HG02678 (cell line): ENCODE results near the gene ZNF223.

Experiments
- ATAC-seq: cut with Tn5 transposase; IDR thresholded peaks from one replicate; pipeline ENCODE4 v1.9.1; 2021; ENCODE audit warnings: mild to moderate bottlenecking, moderate library complexity; ENCODE audit not compliant: unreplicated experiment

Gene ZNF223

DNA sequence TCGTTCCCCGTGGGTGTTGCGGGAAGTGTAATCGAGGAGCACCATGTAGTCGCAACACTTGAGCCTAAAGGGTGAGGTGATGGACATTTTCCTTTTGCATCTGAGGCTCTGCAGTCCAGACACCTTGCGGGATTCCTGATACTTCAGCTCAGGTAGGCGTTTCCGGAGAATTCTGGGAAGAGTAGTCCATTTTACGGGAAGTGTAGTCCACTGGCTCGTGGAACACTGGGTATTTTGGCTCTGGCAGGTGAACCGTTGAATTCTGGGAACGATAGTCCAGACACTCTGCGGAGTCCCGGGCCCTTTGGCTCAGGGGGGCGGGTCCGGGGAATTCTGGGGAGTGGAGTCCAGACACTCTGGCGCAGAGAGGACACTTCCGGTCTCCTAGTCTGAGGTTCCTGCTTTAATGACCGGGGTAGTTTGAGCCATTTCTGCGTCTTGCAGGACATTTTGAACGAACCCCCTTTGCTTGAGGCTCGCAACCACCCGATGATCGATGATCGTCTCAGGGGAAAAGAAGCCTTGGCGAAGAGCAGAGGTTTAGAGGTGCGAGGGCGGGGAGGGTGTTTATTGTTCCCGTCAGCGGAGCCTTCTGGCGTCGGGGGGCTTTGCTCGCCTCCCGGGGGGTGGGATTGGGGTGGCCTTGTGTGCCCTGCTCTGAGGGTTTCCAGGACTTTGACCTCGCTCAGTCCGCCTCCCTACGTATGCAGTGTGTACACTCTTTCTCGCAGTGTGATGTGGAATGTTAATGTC, at the start of gene ZNF223:
Gene ZNF223, plus strand, starts transcription at position 387 of the 753 bp plus-strand sequence. CDS start 3,141 bp downstream, outside the sequence.
- peak; percentile 74 for ATAC-seq

DNA sequence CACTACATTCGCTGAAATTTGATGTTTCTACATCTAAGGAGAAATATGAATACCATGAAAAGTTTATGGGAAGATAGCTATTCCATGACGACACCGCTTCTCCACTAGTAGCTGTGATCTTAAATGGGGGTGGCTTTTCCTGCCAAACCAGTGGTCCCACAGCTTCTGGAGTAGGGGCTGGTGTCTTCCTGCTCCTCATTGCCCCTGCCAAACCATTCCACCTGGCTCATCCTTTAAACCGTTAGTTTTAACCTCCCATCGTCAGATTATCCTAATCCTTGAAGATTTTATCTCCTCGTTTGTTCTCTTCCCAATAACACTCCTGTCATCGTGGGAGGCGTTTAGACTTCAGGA, 49.6 kb upstream of the ZNF223 start:
- ATAC-seq = peak; percentile 3

DNA sequence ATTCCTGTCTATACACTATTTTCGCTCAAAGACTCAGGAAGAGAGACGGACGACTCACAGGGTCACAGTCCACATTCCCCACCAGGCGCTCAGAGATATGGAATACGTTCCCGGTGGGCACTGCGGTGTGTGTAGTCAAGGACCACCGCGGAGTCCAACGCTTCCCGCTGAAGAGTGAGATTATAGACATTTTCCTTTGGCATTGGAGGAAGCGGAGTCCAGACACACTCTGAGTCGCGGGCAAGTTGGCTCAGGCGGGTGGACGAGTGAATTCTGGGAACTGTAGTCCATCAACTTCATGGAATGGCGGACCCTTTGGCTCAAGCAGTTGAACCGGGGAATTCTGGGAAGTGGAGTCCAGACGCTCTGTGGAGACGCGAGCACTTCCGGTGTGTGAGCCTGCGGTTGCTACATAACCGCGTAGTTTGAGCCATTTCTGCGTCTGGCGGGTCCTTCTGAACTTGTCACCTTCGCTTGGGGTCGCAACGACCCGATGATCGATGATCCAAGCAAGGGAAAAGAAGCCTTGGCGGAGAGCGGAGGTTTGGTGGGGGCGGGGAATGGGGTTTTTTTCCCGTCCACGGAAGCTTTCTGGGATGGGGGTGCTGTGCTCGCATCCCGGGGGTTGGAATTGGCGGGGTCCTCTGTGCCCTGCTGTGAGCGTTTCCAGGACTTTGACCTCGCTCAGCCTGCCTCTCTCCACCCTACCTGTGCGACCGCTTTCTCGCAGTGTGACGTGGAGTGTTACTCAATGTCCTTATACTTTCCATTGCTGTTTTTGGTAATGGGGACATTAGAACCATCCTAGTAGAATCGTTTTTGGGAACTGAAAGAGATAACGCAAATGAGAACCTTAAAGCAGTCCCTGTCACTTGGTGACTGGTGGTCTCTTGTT, 49.0 kb upstream of the ZNF223 start, which contains the start of gene ZNF230:
Gene ZNF230, plus strand, starts transcription at position 392 of the 895 bp plus-strand sequence. CDS start 4,122 bp downstream, outside the sequence.
- ATAC-seq = peak; percentile 88

DNA sequence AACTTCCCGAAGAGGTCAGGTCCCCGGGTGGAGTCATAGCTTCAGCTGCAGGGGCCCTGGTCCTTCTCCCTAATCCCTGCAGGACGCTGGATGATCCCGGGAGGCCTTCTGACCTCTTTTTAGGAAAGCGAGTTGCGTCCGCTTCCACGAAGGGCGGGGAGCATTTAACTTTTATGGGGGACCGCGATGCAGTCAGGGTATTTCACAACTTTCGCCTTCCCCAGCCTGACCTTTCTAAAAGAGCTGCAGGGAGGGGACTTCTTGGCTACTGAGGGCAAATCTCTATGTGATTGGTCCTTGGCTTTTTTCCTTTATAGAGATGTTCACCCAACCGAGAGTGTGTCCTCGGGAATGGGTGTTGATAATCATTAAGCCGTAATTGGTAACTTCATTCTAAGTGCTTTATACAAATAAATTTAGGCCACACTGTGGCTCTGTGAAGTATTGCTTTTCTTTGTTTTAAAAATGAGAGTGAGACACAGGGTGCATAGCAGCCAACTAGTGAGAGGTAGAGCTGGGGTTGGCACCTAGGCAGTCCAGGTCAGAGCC, 48.3 kb upstream of the ZNF223 start:
- peak; percentile 24 for ATAC-seq

DNA sequence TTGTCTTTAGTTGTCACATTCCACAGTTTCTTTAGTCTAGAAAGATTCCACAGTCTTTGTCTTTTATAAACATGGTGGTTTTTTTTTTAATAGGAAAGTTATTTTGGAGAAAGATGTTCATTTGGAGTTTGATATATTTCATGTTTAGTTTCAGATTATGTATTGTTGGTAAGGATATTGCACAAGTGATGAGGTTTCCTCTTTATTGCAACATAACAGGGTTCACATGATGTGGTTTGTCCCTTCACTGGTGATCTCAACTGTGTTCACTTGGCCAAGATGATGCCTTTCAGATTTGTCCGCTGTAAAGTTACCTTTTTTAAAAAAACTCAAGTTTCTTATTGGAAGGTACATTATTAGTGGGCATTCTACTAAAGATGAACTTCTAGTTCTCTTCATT, 45.9 kb upstream of the ZNF223 start:
- ATAC-seq = no peak

DNA sequence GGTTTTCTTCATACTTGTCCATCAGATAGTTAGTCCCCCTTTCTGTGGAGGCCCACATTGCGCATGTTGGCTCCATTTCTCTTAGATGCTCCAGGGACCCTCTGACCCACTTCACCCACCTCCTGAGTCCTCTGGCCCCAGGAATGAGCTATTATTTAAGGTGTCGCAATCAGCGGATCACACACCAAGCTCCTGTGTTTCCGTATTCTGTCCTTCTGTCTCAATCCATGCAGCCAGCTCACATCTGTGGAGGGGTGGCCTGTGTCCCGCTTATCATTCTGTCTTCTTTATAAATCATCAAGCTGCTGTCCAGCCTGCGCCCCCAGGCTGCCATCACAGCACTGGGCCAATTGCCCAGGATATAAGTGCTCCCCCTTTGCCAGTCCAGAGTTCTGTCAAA, 44.4 kb upstream of the ZNF223 start:
- ATAC-seq = no peak

DNA sequence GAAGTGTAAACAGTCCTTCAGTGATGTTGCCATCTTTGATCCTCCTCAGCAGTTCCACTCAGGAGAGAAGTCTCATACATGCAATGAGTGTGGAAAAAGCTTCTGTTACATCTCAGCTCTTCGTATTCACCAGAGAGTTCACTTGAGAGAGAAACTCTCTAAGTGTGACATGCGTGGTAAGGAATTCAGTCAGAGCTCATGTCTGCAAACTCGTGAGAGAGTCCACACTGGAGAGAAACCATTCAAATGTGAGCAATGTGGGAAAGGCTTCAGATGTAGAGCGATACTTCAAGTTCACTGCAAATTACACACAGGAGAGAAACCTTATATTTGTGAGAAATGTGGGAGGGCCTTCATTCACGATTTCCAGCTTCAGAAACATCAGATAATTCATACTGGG, 41.4 kb upstream of the ZNF223 start:
- no peak for ATAC-seq

DNA sequence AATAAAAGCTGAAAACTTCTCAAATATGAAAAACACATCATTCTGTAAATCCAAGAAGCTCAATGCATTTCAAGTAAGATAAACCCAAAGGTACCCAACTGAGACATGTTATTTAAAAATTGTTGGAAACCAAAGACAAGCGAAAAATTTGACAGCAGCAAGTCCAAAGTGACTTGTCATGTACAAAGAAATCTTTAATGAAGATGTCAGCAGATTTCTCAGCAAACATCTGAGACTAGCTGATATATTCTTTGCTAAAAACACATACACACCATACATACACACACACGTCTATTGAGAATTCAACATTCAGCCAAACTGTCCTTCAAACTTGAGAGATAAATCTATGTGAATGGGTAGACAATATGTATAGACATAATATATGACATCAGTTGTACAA, 32.3 kb upstream of the ZNF223 start:
- ATAC-seq = no peak

DNA sequence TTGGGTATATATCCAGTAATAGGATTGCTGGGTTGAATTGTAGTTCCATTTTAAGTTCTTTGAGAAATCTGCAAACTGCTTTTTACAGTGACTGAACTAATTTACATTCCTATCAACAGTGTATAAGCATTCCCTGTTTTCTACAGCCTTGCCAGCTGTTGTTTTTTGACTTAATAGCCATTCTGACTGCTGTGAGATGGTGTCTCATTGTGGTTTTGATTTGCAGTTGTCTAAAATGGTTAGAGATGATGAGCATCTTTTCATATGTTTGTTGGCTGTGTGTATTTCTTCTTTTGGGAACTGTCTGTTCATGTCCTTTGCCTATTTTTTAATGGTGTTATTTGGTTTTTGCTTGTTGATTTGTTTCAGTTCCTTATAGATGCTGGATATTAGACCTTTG, 30.6 kb upstream of the ZNF223 start:
- ATAC-seq = no peak

DNA sequence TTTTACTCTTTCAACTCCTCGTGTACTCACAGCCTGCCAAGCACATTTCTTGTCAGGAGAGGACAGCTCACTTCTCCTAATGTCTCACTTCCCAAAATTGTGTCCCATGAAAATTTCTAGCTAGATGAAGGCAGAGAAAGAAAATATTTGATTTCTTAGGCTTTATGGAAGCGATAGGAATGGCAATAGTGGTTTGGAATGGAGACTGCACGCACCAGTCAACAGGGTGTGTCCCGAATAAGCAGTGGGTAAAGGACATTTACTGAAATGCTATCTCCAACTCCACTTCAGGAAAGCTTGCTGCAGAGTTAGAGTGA, 27.0 kb upstream of the ZNF223 start:
- ATAC-seq = no peak

DNA sequence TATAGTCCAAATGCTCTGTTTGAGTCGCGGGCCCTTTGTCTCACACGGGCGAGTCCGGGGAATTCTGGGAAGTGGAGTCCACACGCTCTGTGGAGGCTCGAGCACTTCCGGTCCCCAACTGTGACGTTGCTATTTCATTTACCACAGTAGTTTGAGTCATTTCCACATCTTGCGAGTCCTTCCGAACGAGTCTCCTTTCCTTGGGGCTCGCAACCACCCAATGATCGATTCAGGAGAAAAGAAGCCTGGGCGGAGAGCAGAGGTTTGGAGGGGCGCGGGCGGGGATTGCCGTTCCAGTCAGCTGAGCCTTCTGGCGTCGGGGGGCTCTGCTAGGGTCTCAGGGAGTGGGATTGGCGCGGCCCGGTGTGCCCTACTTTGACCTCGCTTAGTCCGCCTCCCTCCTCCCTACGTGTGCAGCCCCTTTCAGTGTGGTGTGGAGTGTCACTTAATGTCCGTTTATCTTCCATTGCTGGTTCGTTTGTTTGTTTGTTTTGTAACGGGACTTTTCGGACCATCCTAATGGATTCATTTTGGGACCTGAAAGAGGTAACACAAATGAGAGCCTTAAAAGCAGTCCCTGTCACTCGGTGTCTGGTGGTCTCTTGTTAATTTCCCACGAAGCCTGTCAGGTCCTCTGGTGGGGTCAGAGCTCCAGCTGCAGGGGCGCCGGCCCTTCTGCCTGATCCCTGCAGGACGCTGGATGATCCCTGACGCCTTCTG, 26.5 kb upstream of the ZNF223 start, which contains the start of gene ZNF222:
Gene ZNF222, plus strand, starts transcription at position 163 of the 720 bp plus-strand sequence. Its CDS starts 58 bp downstream, at position 221.
- peak; percentile 90 for ATAC-seq

DNA sequence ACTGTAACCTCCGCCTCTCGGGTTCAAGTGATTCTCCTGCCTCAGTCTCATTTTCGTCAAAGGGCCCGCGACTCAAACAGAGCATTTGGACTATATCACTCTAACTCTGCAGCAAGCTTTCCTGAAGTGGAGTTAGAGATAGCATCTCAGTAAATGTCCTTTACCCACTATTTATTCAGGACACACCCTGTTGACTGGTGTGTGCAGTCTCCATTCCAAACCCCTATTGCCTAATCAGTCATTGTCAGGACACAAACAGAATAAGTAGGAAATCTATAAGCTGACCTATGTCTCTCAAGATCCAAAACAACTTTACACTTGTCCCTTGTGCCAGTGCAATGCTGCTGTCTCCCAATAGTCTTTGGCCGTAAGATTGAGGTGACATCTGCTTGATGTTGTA, 25.2 kb upstream of the ZNF223 start:
- ATAC-seq = no peak

DNA sequence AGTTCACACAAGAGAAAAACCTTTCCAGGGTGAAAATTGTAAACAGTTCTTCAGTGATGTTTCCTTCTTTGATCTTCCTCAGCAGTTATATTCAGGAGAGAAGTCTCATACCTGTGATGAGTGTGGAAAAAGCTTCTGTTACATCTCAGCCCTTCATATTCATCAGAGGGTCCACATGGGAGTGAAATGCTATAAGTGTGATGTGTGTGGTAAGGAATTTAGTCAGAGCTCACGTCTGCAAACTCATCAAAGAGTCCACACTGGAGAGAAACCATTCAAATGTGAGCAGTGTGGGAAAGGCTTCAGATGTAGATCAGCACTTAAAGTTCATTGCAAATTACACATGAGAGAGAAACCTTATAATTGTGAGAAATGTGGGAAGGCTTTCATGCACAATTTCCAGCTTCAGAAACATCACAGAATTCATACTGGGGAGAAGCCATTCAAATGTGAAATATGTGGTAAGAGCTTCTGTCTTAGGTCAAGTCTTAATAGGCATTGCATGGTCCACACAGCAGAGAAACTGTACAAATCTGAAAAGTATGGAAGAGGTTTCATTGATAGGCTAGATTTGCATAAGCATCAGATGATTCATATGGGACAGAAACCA, 19.7 kb upstream of the ZNF223 start:
- no peak for ATAC-seq

DNA sequence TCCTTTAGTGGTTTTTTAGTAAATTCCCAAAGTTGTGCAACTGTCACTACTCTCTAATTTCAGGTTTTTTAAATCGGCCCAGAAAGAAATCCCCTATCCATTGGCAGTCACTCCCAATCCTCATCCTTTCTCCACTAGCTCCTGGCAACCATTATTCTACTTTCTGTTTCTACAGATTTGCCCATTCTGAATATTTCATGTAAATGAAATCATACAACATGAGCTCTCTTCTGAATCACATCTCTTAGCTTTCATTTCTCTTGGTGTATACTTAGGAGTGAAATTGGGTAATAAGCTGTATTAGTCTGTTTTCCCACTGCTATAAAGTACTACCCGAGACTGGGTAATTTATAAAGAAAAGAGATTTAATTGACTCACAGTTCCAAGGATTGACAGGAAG, 9.7 kb upstream of the ZNF223 start:
- no peak for ATAC-seq

DNA sequence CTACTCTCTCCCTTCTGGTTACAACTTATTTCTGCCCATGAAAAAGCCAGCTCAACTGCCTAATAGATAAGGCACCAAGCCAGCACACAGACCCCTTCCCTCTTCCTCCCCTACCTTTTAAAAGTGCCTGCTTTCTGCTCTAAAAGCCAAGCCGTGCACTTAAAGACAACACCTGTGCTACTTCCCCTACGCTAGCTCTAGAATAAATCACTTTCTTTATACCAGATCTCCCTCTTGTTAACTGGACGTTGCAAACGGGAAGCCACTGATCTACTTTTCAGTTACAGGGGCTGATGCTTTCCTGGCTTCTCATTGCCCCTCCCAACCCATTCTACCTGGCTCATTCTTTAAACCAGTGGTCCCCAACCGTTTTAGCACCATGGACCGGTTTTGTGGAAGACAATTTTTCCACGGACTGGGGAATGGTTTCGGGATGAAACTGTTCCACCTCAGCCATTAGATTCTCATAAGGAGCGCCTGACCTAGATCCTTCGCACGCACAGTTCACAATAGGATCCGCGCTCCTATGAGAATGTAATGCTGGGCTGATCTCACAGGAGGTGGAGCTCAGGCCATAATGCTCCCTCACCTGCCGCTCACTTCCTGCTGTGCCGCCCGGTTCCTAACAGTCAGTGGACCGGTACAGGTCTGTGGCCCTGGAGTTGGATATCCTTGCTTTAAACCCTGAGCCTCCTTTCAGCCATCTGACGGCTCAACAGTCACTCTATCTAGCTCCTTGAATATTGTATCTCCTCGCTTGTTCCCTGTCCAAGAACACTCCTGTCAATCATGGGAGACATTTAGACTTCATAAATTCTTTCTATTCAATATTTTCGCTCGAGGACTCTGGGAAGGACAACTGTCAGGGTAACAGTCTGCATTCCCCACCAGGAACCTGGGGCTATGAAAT, 841 bp upstream of the ZNF223 start:
- ATAC-seq = peak; percentile 8

DNA sequence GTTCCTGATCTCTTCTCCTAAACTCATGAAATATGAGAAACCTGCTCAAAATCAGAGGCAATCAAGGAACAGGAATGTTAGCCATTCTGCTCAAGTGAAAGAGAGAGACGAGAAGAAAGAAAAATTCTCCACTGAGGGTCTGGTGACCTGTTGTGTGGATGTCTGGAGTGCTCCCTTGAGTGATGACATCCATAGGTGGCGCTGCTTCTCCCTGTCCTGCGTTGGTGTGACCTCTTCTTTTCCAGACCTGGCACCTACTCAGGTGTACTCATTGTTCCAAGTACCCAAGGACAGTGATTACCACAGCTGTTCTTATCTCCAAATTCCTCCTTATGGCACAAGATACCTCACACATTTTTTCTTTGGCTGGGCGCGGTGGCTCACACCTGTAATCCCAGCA, 4.0 kb downstream of the ZNF223 start:
- no peak for ATAC-seq

DNA sequence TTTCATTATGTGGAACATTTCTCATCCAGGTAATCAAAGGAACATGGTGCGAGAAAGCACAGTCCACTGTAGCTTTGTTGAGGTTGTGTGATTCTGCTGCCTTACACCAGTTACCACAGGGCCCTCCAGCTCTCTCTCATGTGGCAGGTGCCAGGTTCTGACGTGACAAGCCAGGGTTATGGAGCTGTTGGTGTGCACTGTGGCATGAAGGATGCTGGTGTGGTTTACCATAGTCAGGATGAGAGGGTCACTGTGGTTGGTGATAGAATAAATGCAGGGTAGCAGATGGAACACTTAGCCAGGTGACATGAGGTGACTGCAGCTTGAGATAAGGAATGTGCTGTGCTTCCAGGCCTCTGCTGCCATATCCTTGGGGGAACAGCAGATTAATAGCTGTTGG, 7.4 kb downstream of the ZNF223 start:
- ATAC-seq = no peak

DNA sequence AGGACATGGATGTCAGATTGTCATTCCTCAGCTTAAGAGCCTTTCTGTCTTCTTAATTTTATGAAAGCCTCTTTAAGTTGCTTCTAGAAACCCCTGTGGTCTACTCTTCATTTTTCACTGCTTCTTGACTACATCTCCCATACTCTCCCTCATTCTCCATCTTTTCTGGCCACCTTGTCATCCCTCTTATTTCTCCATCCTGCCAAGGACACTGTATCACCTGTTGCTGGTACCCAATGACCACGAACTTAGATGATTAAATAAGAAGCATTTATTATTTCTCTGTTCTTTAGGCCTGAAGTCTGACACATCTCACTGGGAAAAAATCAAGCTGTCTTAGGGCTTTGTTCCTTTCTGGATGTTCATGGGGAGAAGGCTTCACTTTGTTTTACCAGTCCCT, 9.2 kb downstream of the ZNF223 start:
- ATAC-seq = no peak

DNA sequence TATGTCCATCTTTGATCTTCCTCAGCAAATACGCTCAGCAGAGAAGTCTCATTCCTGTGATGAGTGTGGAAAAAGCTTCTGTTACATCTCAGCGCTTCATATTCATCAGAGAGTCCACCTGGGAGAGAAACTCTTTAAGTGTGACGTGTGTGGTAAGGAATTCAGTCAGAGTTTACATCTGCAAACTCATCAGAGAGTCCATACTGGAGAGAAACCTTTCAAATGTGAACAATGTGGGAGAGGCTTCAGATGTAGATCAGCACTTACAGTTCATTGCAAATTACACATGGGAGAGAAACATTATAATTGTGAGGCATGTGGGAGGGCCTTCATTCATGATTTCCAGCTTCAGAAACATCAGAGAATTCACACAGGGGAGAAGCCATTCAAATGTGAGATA, 14.5 kb downstream of the ZNF223 start:
- ATAC-seq = no peak

DNA sequence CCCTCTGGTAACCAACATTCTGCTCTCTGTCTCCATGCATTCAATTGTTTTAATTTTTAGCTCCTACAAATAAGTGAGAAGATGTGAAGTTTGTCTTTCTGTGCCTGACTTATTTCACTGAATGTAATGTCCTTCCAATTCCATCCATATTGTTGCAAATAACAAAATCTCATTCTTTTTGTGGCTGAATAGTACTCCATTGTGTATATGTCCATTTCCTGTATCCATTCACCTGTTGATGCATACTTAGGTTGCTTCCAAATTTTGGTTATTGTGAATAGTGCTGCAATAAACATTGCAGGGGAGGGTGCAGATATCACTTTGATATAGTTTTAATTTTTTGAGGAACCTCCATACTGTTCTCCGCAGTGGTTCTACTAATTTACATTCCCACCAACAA, 17.6 kb downstream of the ZNF223 start:
- no peak for ATAC-seq
